Small intestine (tissue), 7 donors: ENCODE measurements around the gene MAFF. TPM values are rescaled to one million over a fixed set of nuclear protein-coding genes. Genes with fewer than 3 reads are reported as not detected.

Experiments used
- DNase-seq, 2 donors: peaks; one replicate each; pipeline versions ENCODE4 v3.0.0 to v3.0.0-alpha.2; 2013
- FAIRE-seq: peaks from 2 replicates; lab custom pipeline; 2012; peaks lifted over from hg19 to GRCh38; lab: Jason Lieb, UNC
- H3K27ac ChIP-seq, 3 donors: one replicate each; pipeline ENCODE4 v1.5.1; 2013; ENCODE audit warnings: low read length in 2 of 3, mild to moderate bottlenecking in 2 of 3, control low read depth in 1 of 3, inconsistent platforms in 1 of 3, low read depth in 1 of 3, moderate library complexity in 1 of 3
- H3K27me3 ChIP-seq, 3 donors: one replicate each; pipeline ENCODE4 v1.6.1; 2013; ENCODE audit warnings: low read length in 3 of 3, inconsistent platforms in 1 of 3; ENCODE audit not compliant: control insufficient read depth in 3 of 3, insufficient read depth in 3 of 3
- H3K36me3 ChIP-seq, 3 donors: one replicate each; pipeline ENCODE4 v1.6.1; 2013; ENCODE audit warnings: low read length in 3 of 3, inconsistent platforms in 1 of 3, low read depth in 1 of 3, mild to moderate bottlenecking in 1 of 3, moderate library complexity in 1 of 3; ENCODE audit not compliant: control insufficient read depth in 3 of 3, insufficient read depth in 2 of 3
- H3K4me1 ChIP-seq, 3 donors: one replicate each; pipeline ENCODE4 v1.6.1; 2013; ENCODE audit warnings: low read length in 2 of 3, inconsistent platforms in 1 of 3, low read depth in 1 of 3, mild to moderate bottlenecking in 1 of 3, moderate library complexity in 1 of 3; ENCODE audit not compliant: control insufficient read depth in 3 of 3, insufficient read depth in 2 of 3
- H3K4me3 ChIP-seq, 3 donors: one replicate each; pipeline ENCODE4 v1.5.1; 2013; ENCODE audit warnings: low read length in 3 of 3, control low read depth in 1 of 3, inconsistent platforms in 1 of 3, low read depth in 1 of 3, mild to moderate bottlenecking in 1 of 3, moderate library complexity in 1 of 3
- H3K9me3 ChIP-seq, 2 donors: one replicate each; pipeline ENCODE4 v1.6.1; 2013; ENCODE audit warnings: low read depth in 1 of 2, low read length in 1 of 2; ENCODE audit not compliant: control insufficient read depth in 2 of 2, insufficient read depth in 1 of 2
- WGBS, 3 donors: extraction: QIAGEN DNeasy Blood & Tissue Kit; methylation state at CpG; one replicate each; pipeline ENCODE4 v1.1.7; 2013; 5-methylcytosine and 5-hydroxymethylcytosine counted together
- polyA plus RNA-seq, 4 donors: library from polyadenylated mRNA; stranded (reverse) in 3 of 4; unstranded in 1 of 4; fragments of 200-250 nt in 3 of 4; fragments of 120-200 nt in 1 of 4; gene quantifications; one replicate each; pipeline versions ENCODE4 v1.2.1 to v1.2.3, GENCODE V29; 2013
- donor health status: healthy with polysubstance abuse.
- donor health status: control.
- donor health status: control.
- donor health status: Bipolar disorder and iron deficiency.
- donor health status: healthy.

Gene MAFF
- polyA plus RNA-seq, 4 donors, result 9.6 to 26.5 (median 16.0) TPM

DNA sequence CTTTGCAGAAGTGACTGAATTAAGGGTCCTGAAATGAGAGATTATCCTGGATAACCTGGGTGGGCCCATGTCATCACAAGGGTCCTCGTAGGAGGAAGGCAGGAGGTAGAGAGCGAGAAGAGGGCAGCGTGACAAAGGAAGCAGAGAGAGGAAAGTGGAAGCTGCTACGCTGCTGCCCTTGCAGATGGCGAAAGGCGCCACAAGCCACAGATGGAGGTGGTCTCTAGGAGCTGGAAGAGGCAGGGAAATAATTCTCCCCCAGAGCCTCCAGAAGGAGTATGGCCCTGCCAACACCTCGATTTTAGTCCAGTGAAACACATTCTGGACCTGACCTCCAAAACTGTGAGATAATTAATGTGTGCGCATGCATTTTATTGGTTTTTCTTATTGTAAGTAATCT, 57.6 kb downstream of the MAFF start:
- Histone ChIP-seq H3K9me3 (no peaks in the 10 kb centered on the region), H3K27ac (peak overlapping the region in 2 of 3 donors; percentile 90 to 92), H3K4me1 (peaks cover 0 to 54% (median 0%) of the 10 kb centered on the region in 3 donors), H3K36me3 (peaks cover 0 to 29% (median 0%) of the 10 kb centered on the region in 3 donors), H3K4me3 (no peak overlapping the region), H3K27me3 (no peaks in the 10 kb centered on the region)
- FAIRE-seq (no peak), DNase-seq (no peak)
- 85 to 88% (median 86%) methylated on average over 8 of the region's 8 CpGs for WGBS, 3 donors

DNA sequence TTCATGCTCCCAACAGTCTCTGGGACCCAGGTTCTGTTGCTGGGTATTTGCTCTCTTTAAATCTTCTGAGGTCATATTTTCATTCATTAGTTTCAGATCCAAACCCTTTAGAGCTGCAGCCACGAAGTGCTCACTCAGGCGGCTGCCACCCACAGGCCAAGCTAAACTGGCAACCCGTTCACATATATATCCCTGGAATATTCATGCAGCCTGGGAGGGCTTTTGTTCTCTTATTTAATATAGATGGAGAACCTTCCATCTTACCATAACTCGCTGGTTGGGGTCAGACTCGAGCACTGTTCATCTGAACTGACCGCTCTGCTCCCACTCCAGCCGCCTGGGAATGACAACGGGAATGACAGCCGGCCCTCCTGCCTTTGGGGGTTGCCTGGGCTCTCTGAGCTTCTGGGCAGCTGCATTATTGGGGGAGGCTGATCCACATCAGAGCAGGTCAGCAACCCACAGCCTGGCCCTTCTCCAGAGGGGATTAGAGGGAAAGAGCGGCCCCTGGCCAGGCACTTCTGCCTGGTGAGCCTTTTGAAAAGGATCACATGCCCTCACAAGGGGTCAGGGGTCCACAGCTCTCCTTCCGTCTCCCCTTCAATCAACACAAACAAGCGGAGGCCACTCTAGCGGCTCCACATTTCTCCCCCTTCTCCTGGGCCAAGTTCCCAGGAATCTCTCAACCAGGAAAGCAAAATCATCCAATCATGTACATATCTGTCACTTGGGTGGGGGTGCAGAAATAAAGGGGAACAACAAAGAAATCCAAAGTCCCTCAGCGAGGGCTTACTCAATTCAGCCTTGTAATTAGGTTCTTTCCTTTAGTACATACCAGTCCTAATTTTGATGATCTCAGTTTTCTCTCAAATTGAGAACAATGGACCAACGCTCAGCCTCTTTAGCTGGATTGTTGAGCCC, 59.2 kb downstream of the MAFF start:
- H3K27ac ChIP-seq, result peak overlapping the region; percentile 15 to 73 (median 64)
- peak in 1 of 2 donors; percentile 53 for DNase-seq
- no peaks in the 10 kb centered on the region for H3K27me3 ChIP-seq
- peaks cover 0 to 44% (median 0%) of the 10 kb centered on the region in 3 donors for H3K36me3 ChIP-seq
- no peak for FAIRE-seq
- H3K9me3 ChIP-seq, result no peaks in the 10 kb centered on the region
- WGBS, 3 donors, result 44 to 58% (median 51%) methylated on average over 15 of the region's 15 CpGs
- peaks cover 0 to 58% (median 0%) of the 10 kb centered on the region in 3 donors for H3K4me1 ChIP-seq
- H3K4me3 ChIP-seq, result no peak overlapping the region

DNA sequence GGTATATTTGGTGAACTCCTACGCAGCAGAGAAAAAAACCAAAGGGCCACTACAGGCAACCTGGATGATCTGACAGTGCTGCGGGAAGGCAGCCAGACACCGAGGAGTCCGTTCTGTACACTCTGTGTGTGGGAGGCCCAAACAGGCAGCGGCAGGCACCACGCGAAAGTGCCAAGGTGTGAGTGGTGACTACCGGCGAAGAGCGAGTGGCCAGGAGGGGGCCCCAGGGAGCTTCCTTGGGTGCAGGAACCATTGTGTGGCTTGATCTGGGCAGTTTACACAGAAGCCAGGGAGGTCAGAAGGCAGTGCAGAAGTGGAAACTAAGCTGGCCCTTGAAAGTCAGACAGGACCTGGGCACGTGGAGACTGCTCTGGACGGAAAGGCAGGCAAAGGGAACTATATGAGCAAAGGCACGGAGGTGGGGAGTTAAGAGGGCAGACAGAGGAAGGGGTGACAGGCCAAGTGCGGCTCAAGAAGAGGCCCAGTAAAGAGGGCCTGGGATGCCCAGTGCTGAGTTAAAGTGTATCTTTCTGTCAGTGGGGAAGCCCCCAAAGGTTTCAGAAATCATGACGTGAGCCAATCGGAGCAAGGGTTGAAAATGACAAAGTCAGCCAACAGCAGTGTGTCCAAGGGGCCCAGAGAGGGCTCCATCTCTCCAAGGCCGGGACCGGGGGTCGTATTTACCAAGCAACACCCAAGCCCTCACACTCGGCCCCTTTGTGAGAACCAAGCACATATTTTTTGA, 60.4 kb downstream of the MAFF start:
- Histone ChIP-seq H3K4me3 (no peak overlapping the region), H3K27ac (peak overlapping the region in 1 of 3 donors; percentile 67), H3K27me3 (no peaks in the 10 kb centered on the region), H3K36me3 (peaks cover 0 to 47% (median 0%) of the 10 kb centered on the region in 3 donors), H3K9me3 (no peaks in the 10 kb centered on the region), H3K4me1 (peaks cover 0 to 55% (median 2%) of the 10 kb centered on the region in 3 donors)
- WGBS, 3 donors, result 64 to 67% (median 65%) methylated on average over 20 of the region's 20 CpGs
- DNase-seq (peak; percentile 55 to 63), FAIRE-seq (no peak)

DNA sequence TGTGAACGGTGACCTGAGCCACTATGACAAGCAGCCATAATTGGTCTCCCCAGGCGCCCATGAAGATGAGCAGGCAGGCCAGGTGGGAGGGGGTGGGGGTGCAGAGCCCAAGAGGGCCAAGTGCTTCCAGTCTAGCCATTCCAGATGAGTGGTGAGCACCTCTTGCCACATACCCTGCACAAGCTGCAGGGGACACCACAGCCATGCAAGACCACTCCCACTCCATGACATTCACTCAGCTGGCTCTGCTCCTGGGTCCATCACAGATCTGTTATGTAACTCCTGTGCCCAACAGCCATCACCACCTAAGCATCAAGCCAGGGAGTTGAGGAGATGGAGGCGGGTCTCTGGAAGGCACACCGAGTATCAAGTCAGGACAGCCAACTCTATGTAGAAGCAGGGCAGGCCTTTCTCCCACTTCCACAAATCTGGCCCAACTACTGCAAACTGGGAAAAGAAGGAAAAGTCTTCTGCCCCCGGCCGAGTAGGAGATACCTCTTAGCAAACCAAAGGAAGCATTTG, 62.6 kb downstream of the MAFF start:
- peaks cover 0 to 34% (median 2%) of the 10 kb centered on the region in 3 donors for H3K4me1 ChIP-seq
- 87 to 99% (median 93%) methylated on average over 6 of the region's 6 CpGs for WGBS, 3 donors
- no peak for FAIRE-seq

More for the DNA sequence above, 62.6 kb downstream of the MAFF start:
- peaks cover 0 to 56% (median 0%) of the 10 kb centered on the region in 3 donors for H3K36me3 ChIP-seq
- DNase-seq, result no peak
- no peak overlapping the region for H3K4me3 ChIP-seq
- H3K9me3 ChIP-seq, result no peaks in the 10 kb centered on the region
- no peak overlapping the region for H3K27ac ChIP-seq
- H3K27me3 ChIP-seq, result no peaks in the 10 kb centered on the region

Other genes starting within 250 kb of the MAFF start
- under 1 TPM in 2 of 4 donors, not detected in 2; 0.24 TPM for gene C22orf23, start 248.4 kb upstream of the MAFF start, polyA plus RNA-seq
- gene POLR2F, start 248.3 kb upstream of the MAFF start, polyA plus RNA-seq, result 100 to 1,000 TPM in 3 of 4 donors, 10 to 100 TPM in 1; 53.7 to 146 (median 107) TPM
- 1 to 10 TPM in 2 of 4 donors, under 1 TPM in 1, not detected in 1; 0.27 to 2.8 (median 1.8) TPM for gene SOX10, start 217.4 kb upstream of the MAFF start, polyA plus RNA-seq
- gene PICK1, start 144.6 kb upstream of the MAFF start, polyA plus RNA-seq, result 10 to 100 TPM; 24.3 to 33.3 (median 32.0) TPM
- 1 to 10 TPM in 1 of 4 donors, under 1 TPM in 1, not detected in 2; 0.37 to 1.7 TPM for gene SLC16A8, start 117.8 kb upstream of the MAFF start, polyA plus RNA-seq
- 100 to 1,000 TPM in 3 of 4 donors, 10 to 100 TPM in 1; 59.0 to 484 (median 251) TPM for gene BAIAP2L2, start 91.3 kb upstream of the MAFF start, polyA plus RNA-seq
- gene PLA2G6, start 20.2 kb upstream of the MAFF start, polyA plus RNA-seq, result 10 to 100 TPM; 13.8 to 55.0 (median 24.3) TPM
- 10 to 100 TPM in 2 of 4 donors, 1 to 10 TPM in 2; 7.3 to 47.4 (median 20.3) TPM for gene TMEM184B, start 71.0 kb downstream of the MAFF start, polyA plus RNA-seq
- gene CSNK1E, start 115.4 kb downstream of the MAFF start, polyA plus RNA-seq, result 10 to 100 TPM; 19.0 to 92.1 (median 46.7) TPM